NAMALWA (cell line): ENCODE measurements around the gene FAM72A.
"Not testable (repeated sequence)": the region's sequence is repeated elsewhere in the genome, so short reads cannot be mapped to it uniquely, and the experiment has no call there.

Source experiments
- DNase-seq: peaks from one replicate; pipeline ENCODE4 v3.0.0-alpha.2; 2015; ENCODE audit warnings: low spot score

FAM72A gene

GRCh38 chr1:206215600-206216392 lies 13.2 kb upstream of the FAM72A start:
- not testable (repeated sequence) for DNase-seq

GRCh38 chr1:206210802-206211201 lies 8.2 kb upstream of the FAM72A start:
- DNase-seq = not testable (repeated sequence)

GRCh38 chr1:206205569-206205968 lies 2.9 kb upstream of the FAM72A start:
- not testable (repeated sequence) for DNase-seq

GRCh38 chr1:206204871-206205270 lies 2.2 kb upstream of the FAM72A start:
- DNase-seq = not testable (repeated sequence)

GRCh38 chr1:206204159-206204511 lies 1.5 kb upstream of the FAM72A start:
- DNase-seq = not testable (repeated sequence)

- DNase-seq = peak; percentile 35
Observed at GRCh38 chr1:206203364-206204158, 922 bp upstream of the FAM72A start, which contains the start of gene SRGAP2. Gene SRGAP2, plus strand, starts transcription at chr1:206203541. Its CDS starts 2,430 bp downstream, at chr1:206205971.

- DNase-seq = not testable (repeated sequence)
Observed at GRCh38 chr1:206196748-206197424, 5.8 kb downstream of the FAM72A start.

- not testable (repeated sequence) for DNase-seq
Observed at GRCh38 chr1:206195182-206195581, 7.5 kb downstream of the FAM72A start.

- not testable (repeated sequence) for DNase-seq
Observed at GRCh38 chr1:206186826-206187225, 15.8 kb downstream of the FAM72A start.

- not testable (repeated sequence) for DNase-seq
Observed at GRCh38 chr1:206185778-206186177, 16.9 kb downstream of the FAM72A start.

- DNase-seq = not testable (repeated sequence)
Observed at GRCh38 chr1:206183788-206184187, 18.9 kb downstream of the FAM72A start.

- not testable (repeated sequence) for DNase-seq
Observed at GRCh38 chr1:206182368-206183317, 20.0 kb downstream of the FAM72A start.

- DNase-seq = not testable (repeated sequence)
Observed at GRCh38 chr1:206179666-206180065, 23.0 kb downstream of the FAM72A start.

GRCh38 chr1:206178061-206178989 lies 24.3 kb downstream of the FAM72A start:
- not testable (repeated sequence) for DNase-seq

- DNase-seq = not testable (repeated sequence)
Observed at GRCh38 chr1:206176114-206176502, 26.5 kb downstream of the FAM72A start.

- not testable (repeated sequence) for DNase-seq
Observed at GRCh38 chr1:206175459-206176113, 27.1 kb downstream of the FAM72A start.

- DNase-seq = not testable (repeated sequence)
Observed at GRCh38 chr1:206174182-206174868, 28.3 kb downstream of the FAM72A start.

- not testable (repeated sequence) for DNase-seq
Observed at GRCh38 chr1:206173110-206173719, 29.4 kb downstream of the FAM72A start.
